GM12892 (cell line): ENCODE measurements around the gene HMCN2.

ENCODE experiments used
- POLR2A ChIP-seq: IDR thresholded peaks from 2 replicates; pipeline ENCODE4 v1.6.1; 2011; ENCODE audit warnings: low read depth, low read length, control low read depth
- POLR2AphosphoS5 ChIP-seq: IDR thresholded peaks from 2 replicates; pipeline ENCODE4 v1.6.1; 2011; ENCODE audit warnings: low read depth, low read length, control low read depth
- TAF1 ChIP-seq: IDR thresholded peaks from 2 replicates; pipeline ENCODE4 v1.6.1; 2011; ENCODE audit warnings: low read depth, mild to moderate bottlenecking, control low read depth, low read length, borderline replicate concordance

DNA sequence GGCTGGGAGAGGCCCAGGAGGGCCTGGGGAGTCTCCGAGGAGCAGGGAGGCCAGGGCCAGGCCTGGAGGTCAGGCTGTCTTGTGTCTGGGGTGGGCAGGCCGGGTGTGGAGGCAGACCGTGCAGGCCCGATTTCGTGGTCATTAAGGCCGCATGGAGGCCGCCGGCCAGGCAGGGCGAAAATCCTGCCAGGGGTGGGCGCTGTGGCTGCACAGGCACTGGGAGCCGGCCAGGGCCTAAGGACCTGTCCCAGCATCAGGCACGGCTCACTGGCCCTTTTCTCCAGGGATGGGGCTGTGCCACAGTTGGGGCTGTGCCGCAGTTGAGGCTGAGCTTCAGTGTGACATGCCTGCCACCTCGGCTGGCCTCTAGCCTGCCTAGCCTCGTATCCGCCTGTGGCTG is 215.1 kb downstream of the HMCN2 start:
- TF ChIP-seq POLR2A (no peak), POLR2AphosphoS5 (no peak), TAF1 (no peak)
